Activated T-helper 1 cell treated with anti-CD3 and anti-CD28 coated beads, Interleukin-2, amount 50 U/mL, for 16 hours (primary cell): ENCODE data around the gene CADPS2.

Experiments
- DNase-seq, 2 donors: peaks; one replicate each; pipeline ENCODE4 v3.0.0-alpha.2; 2020; ENCODE audit warnings: low read depth in 1 of 2, low spot score in 1 of 2

CADPS2 gene

GRCh38 chr7:122770686-122771335, 115.4 kb downstream of the CADPS2 start:
- no peak for DNase-seq

DNA sequence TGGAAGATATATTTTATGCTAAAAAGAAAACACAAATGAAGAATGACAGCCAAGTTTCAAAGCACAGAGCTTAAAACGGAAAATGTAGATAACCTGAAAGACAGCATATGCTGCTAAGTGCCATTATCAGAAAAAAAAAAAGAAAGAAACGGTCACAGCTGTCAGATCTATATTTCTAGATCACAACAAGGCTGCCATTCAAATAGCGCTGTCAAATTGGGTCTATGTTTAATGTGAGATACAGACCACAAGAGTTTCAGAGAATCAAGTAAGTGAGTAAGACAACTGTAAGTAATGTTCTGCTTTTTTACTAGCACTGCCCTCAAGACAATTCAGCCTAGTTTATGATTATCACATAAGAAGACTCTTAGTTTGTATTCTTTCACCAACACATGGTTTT, 117.4 kb downstream of the CADPS2 start:
- no peak for DNase-seq

- no peak for DNase-seq
Observed at GRCh38 chr7:122767339-122767738, 118.9 kb downstream of the CADPS2 start.

- no peak for DNase-seq
Observed at GRCh38 chr7:122766593-122766992, 119.7 kb downstream of the CADPS2 start.

GRCh38 chr7:122764902-122765301, 121.4 kb downstream of the CADPS2 start:
- DNase-seq: no peak

DNA sequence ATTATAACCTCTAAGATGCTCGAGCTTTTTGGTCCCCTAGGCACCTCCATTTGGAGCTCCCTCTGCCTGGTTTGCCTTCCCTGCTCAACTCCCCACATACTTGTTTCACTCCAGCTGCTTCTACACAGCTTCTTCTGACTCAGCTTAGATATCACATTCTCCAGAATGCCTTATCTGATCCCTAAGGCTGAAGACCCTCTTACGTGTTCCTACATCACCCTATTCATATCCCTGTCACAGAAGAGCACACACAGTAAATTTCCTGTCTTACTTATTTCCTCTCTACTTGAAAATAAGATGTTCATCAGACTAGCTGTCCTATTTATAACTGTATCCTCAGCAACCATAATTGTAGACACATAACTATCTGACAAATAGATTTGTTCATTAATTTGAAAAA, 122.2 kb downstream of the CADPS2 start:
- no peak for DNase-seq

DNA sequence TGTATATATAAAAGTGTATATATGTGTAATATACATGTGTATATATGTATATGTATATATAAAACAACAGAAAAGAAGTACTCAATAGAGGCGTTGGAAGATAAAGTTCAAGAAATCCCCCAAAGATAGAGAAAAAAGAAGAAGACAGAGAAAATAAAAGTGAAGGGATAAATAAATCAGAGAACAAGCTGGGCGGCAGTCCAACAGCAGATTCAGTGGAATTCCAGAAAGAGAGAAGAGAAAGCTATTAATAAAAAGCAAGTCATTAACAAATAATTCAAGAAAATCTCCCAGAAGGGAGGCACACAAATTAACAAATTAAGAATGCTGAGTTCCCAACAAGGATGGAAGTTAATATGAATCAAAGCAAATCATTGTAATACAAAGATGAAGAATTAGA, 124.2 kb downstream of the CADPS2 start:
- no peak for DNase-seq

DNA sequence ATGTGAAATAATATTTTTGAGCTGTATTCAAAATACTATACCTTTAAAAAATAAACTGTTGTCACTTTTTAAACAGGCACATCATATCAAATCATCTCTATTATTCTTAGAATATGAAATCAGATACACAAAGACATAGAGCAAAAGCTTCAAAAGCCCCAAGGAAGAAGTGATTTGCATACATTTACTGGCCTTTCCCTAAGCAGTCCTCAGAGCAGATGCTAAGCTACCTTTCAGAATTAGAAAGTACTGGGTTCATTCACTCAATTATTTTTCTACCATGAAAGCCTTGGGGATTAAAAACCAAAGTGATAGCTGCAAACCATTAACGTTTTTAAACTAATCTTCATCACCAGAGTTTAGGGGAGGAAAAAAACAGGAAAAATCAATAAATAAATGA, 127.8 kb downstream of the CADPS2 start:
- DNase-seq: no peak

DNA sequence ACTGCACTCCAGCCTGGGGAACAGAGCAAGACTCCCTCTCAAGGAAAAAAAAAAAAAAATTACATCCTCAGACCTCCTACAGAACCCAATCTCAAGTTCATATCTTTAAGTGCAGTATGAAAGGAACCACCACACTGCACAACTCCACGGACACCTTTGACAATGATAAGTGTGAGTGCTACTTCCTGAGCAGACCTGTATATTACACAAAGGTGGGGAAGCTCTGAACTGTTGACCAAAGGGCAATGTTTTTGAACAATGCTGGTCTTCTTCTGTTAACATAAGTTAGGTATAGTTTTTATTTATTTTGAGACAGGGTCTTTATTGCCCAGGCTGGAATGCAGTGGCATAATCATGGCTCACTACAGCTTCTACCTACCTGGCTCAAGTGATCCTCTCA, 129.4 kb downstream of the CADPS2 start:
- DNase-seq: no peak

DNA sequence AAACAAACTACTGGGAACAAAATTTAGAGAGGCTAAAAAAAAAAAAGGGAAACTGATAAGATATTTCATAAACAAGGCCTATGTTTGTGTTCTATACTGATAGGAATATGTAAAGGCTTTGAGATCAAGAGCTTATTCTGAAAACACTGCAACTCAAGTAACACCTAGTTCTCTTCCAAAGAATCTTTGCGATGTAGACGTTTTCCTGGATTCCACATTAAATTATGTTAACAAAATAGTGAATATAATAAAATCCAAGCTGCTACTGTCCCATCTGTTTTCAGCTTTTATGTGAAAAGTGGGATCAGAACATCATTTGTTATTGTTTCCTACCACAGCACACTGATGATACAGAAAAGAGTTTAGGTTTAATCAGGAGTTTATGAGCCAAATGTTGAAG, 130.6 kb downstream of the CADPS2 start:
- DNase-seq: no peak

- DNase-seq: no peak
Observed at GRCh38 chr7:122752583-122752982, 133.7 kb downstream of the CADPS2 start.

- DNase-seq: no peak
Observed at GRCh38 chr7:122750389-122750788, 135.9 kb downstream of the CADPS2 start.

GRCh38 chr7:122748195-122748594, 138.1 kb downstream of the CADPS2 start:
- DNase-seq: no peak

DNA sequence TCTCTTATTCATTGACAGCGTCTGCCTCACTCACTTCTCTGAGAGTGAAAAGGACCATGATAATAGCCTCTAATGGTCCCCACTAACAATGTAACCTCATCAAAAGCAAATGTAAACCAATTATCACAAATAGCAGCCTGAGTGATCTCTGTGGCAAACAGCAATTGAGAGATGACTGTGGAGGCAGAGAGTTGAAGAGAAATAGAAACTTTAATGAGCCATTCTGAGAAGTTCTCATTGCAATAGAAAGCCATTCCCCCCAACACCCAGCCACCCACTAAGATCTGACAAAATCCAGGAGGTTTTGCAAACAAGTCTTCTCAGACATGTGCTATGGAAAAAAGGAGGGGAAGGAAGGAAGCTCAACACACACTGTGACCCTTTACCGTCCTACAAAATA, 139.3 kb downstream of the CADPS2 start:
- no peak for DNase-seq

- DNase-seq: no peak
Observed at GRCh38 chr7:122743211-122743610, 143.0 kb downstream of the CADPS2 start.

DNA sequence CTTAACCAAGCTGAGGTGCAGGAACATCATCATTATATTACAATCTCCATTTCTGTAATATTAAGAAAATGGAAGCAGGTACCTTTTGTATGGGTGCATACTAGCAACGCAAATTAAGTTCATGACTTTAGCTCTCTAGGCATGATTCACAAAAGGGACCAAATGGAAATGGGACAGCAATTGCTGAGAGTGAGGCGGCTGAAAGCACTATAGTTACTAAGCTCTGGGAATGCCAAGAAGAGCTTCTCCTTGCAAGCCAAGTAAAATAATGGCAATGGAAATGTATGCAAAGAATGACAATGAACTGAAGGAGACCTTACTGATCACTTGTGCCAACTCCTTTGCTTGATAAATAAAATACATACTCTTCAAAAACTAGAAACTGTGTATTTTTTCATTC, 147.3 kb downstream of the CADPS2 start:
- DNase-seq: no peak

GRCh38 chr7:122736183-122736582, 150.1 kb downstream of the CADPS2 start:
- DNase-seq: no peak

DNA sequence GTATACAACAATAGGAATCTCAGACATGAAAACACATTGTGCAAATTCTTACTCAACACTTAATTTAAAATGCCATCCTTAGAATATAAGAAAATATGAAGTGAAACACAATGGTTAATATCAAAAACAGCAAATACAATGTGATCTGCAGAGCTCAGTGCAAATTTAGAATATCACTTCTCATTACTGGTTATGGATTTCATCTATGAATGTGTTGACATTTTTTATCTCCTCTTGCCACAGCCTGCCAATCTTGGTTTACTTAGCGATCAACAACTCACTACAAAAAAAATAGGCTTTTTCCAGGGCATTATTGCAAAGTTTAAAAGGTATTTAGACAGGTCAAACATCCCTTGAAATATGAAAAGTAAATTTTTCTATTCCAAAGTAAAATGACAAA, 158.5 kb downstream of the CADPS2 start:
- DNase-seq: no peak

DNA sequence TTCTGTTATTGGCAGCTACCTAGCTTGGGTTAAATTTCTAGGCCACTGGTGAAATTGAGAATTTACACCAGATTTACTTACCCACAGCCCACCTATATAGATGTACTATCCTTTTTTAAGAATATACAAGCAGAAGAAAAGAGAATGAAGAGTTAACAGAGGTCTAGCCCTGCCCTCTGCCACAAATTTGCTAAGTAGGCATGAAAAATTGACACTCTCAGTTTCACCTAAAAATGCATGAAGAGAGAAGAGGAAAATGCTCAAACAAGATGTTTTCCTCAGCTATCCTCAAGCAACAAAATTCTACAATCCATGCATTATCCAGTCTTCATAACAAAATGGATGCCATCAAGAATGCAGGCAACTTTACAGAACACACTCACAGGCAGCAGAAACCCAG, 158.9 kb downstream of the CADPS2 start:
- DNase-seq: no peak

DNA sequence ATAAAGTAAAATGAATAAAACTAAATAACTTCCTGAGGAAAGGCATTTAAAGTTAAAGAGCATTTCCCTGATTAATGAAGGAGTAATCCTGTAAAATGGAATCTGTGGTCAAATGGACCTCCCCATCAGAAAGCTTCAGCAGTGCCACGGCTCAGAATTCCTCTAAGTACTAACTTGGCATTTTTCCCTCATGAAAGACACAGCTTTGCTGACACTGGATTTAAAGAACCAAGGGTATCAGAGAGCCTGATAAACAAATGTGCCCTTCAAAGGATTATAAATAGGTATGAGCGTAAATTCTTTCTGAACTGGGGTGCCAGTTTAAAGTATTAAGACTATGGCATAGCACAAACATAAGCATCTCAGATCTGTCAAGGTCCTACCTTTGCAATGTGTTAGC, 159.4 kb downstream of the CADPS2 start:
- DNase-seq: no peak

- DNase-seq: no peak
Observed at GRCh38 chr7:122724366-122724765, 161.9 kb downstream of the CADPS2 start.

DNA sequence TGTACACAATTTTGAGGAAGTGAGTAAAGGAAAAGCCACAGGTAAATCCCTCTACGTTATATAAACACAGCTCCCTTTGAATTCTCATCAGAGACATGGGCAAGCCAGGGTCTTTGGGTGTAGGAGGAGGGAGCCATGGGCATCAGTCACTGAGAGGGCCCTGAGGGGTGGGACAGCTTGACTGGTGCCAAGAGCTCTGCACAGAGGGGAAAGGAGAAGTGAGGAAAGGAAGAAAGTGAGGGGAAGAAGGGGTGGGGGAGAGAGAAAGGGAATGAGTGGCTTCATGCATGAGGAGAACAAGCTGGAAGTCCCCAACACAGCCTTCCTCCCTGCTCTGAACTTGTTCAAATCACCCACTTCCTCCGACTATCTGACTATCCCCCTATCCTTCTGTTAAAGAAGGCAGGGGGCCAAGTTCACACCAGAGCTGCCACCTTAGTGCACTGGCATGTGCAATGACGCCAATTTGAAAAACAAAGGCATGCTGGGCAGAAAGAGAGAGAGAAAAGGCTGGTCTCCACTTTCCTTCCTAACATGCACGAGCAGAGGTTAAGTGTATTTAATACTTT, 167.2 kb downstream of the CADPS2 start:
- no peak for DNase-seq

GRCh38 chr7:122717356-122718089, 168.7 kb downstream of the CADPS2 start:
- no peak for DNase-seq
